H1 (cell line): ENCODE results near the gene KIF20A. TPM values are rescaled to one million over a fixed set of nuclear protein-coding genes. Genes with fewer than 3 reads are reported as not detected.

Experiments
- CTCF ChIA-PET: fragments of 300-600 bp; sonication (Branson Sonifier 250); formaldehyde crosslinking; loops from one replicate; lab custom pipeline; 2021; ENCODE audit not compliant: partially characterized antibody; lab: Charles Lee
- POLR2A ChIA-PET: fragments of 300-600 bp; sonication (Branson Sonifier 250); formaldehyde crosslinking; loops from one replicate; lab custom pipeline; 2021; ENCODE audit warnings: inconsistent platforms; ENCODE audit not compliant: partially characterized antibody; lab: Charles Lee
- DNase-seq, 2 experiments: peaks; one replicate each; pipeline versions ENCODE4 v3.0.0 to v3.0.0-alpha.2; 2010 to 2022; ENCODE audit warnings: low spot score in 2 of 2, low read depth in 1 of 2, mixed read lengths in 1 of 2
- FAIRE-seq: peaks from 2 replicates; lab custom pipeline; 2011; peaks lifted over from hg19 to GRCh38; lab: Jason Lieb, UNC
- H2AFZ ChIP-seq: 2 replicates; pipeline ENCODE4 v1.8.1; 2012; ENCODE audit warnings: low read length, inconsistent platforms
- H2AK5ac ChIP-seq: 2 replicates; pipeline ENCODE4 v1.6.1; 2013; ENCODE audit warnings: low read depth, low read length
- H2BK120ac ChIP-seq: replicated peaks from 2 replicates; pipeline ENCODE3; 2013; ENCODE audit warnings: low read depth, low read length, inconsistent platforms
- H2BK12ac ChIP-seq: 2 replicates; pipeline ENCODE4 v1.6.1; 2013; ENCODE audit warnings: low read depth, low read length
- H2BK15ac ChIP-seq: 2 replicates; pipeline ENCODE4 v1.6.1; 2013; ENCODE audit warnings: low read length
- H2BK20ac ChIP-seq: 2 replicates; pipeline ENCODE4 v1.6.1; 2013; ENCODE audit warnings: low read length
- H2BK5ac ChIP-seq: 2 replicates; pipeline ENCODE4 v1.6.1; 2013; ENCODE audit warnings: low read depth, low read length
- H3K14ac ChIP-seq: 2 replicates; pipeline ENCODE4 v1.6.1; 2013; ENCODE audit warnings: inconsistent platforms; ENCODE audit not compliant: insufficient read length
- H3K18ac ChIP-seq: 2 replicates; pipeline ENCODE4 v1.6.1; 2013; ENCODE audit warnings: low read length; ENCODE audit errors: extremely low read depth
- H3K23ac ChIP-seq: 2 replicates; pipeline ENCODE4 v1.6.1; 2013; ENCODE audit warnings: inconsistent platforms; ENCODE audit not compliant: insufficient read length
- H3K23me2 ChIP-seq: 2 replicates; pipeline ENCODE4 v1.6.1; 2013; ENCODE audit warnings: low read depth, low read length
- H3K27ac ChIP-seq: 2 replicates; pipeline ENCODE4 v1.6.1; 2011; ENCODE audit warnings: low read depth, low read length, inconsistent platforms
- H3K27me3 ChIP-seq, 4 experiments: replicated peaks in 1 of 4; 1 replicate in 1 of 4; 2 replicates in 3 of 4; pipeline versions ENCODE4 v1.6.1 to v1.8.1; 2011 to 2013; ENCODE audit warnings: low read length in 3 of 4, mild to moderate bottlenecking in 3 of 4, inconsistent platforms in 2 of 4, mixed read lengths in 2 of 4, moderate library complexity in 1 of 4; ENCODE audit not compliant: control insufficient read depth in 3 of 4, insufficient read depth in 3 of 4; ENCODE audit errors: extremely low read depth in 1 of 4
- H3K36me3 ChIP-seq, 4 experiments: 2 replicates each; pipeline versions ENCODE4 v1.6.1 to v1.8.1; 2011 to 2013; ENCODE audit warnings: mild to moderate bottlenecking in 4 of 4, low read length in 3 of 4, moderate library complexity in 2 of 4, control low read depth in 1 of 4, inconsistent platforms in 1 of 4; ENCODE audit not compliant: insufficient read depth in 4 of 4, control insufficient read depth in 2 of 4
- H3K4ac ChIP-seq: replicated peaks from 2 replicates; pipeline ENCODE3; 2013; ENCODE audit warnings: low read length, low read depth, mixed read lengths, inconsistent platforms; ENCODE audit not compliant: insufficient read length
- H3K4me1 ChIP-seq, 4 experiments: replicated peaks in 1 of 4; 1 replicate in 1 of 4; 2 replicates in 3 of 4; pipeline versions ENCODE4 v1.6.1 to v1.8.1; 2011 to 2013; ENCODE audit warnings: low read length in 3 of 4, inconsistent platforms in 2 of 4, mixed read lengths in 1 of 4; ENCODE audit not compliant: insufficient read depth in 4 of 4, control insufficient read depth in 3 of 4
- H3K4me2 ChIP-seq, 2 experiments: 2 replicates each; pipeline versions ENCODE4 v1.6.1 to v1.8.1; 2011 to 2013; ENCODE audit warnings: low read depth in 2 of 2, low read length in 2 of 2, control low read depth in 1 of 2, inconsistent platforms in 1 of 2, mild to moderate bottlenecking in 1 of 2; ENCODE audit not compliant: insufficient read depth in 1 of 2
- H3K4me3 ChIP-seq, 4 experiments: fragments of 200-600, 300-600 bp in 1 of 4; sonication (generic), shearing (Covaris generic), sonication (Bioruptor Twin) in 1 of 4; 2 replicates each; pipeline versions ENCODE4 v1.5.1 to v1.8.1; 2011 to 2016; ENCODE audit warnings: low read length in 4 of 4, low read depth in 3 of 4, control low read depth in 2 of 4, inconsistent platforms in 2 of 4, mild to moderate bottlenecking in 2 of 4, mixed read lengths in 1 of 4, moderate library complexity in 1 of 4; ENCODE audit not compliant: insufficient read depth in 2 of 4; ENCODE audit errors: extremely low read depth in 1 of 4
- H3K56ac ChIP-seq: replicated peaks from 2 replicates; pipeline ENCODE3; 2013; ENCODE audit warnings: low read depth, mild to moderate bottlenecking, mixed read lengths, low read length, inconsistent platforms; ENCODE audit not compliant: insufficient read length
- H3K79me1 ChIP-seq: 2 replicates; pipeline ENCODE4 v1.6.1; 2013; ENCODE audit warnings: low read depth, low read length, control low read depth
- H3K79me2 ChIP-seq, 2 experiments: 2 replicates each; pipeline versions ENCODE4 v1.6.1 to v1.8.1; 2012 to 2013; ENCODE audit warnings: low read length in 2 of 2, mild to moderate bottlenecking in 2 of 2, inconsistent platforms in 1 of 2; ENCODE audit not compliant: insufficient read depth in 2 of 2, control insufficient read depth in 1 of 2
- H3K9ac ChIP-seq, 4 experiments: replicated peaks in 1 of 4; 1 replicate in 1 of 4; 2 replicates in 3 of 4; pipeline versions ENCODE4 v1.6.1 to v1.8.1; 2011 to 2013; ENCODE audit warnings: low read depth in 3 of 4, low read length in 3 of 4, control low read depth in 2 of 4, mild to moderate bottlenecking in 2 of 4, moderate library complexity in 2 of 4, inconsistent platforms in 1 of 4; ENCODE audit errors: extremely low read depth in 1 of 4
- H3K9me3 ChIP-seq, 2 experiments: 2 replicates each; pipeline versions ENCODE4 v1.6.1 to v1.8.1; 2012 to 2013; ENCODE audit warnings: mild to moderate bottlenecking in 2 of 2, moderate library complexity in 2 of 2, control low read depth in 1 of 2, inconsistent platforms in 1 of 2, low read depth in 1 of 2, low read length in 1 of 2, mixed read lengths in 1 of 2; ENCODE audit not compliant: insufficient read depth in 2 of 2
- H4K20me1 ChIP-seq, 2 experiments: replicated peaks in 1 of 2; 2 replicates each; pipeline versions ENCODE3 to v1.8.1; 2011 to 2013; ENCODE audit warnings: inconsistent platforms in 2 of 2, low read length in 2 of 2, mild to moderate bottlenecking in 1 of 2; ENCODE audit not compliant: insufficient read depth in 2 of 2, control insufficient read depth in 1 of 2
- H4K5ac ChIP-seq: 2 replicates; pipeline ENCODE4 v1.6.1; 2013; ENCODE audit warnings: low read length, low read depth, mixed read lengths, inconsistent platforms; ENCODE audit not compliant: insufficient read length
- H4K8ac ChIP-seq: 2 replicates; pipeline ENCODE4 v1.8.0; 2013; ENCODE audit warnings: mild to moderate bottlenecking, moderate library complexity, low read length, inconsistent platforms; ENCODE audit not compliant: insufficient read depth; ENCODE audit errors: extremely low read depth
- H4K91ac ChIP-seq: replicated peaks from 2 replicates; pipeline ENCODE3; 2013; ENCODE audit warnings: low read length, mixed read lengths, inconsistent platforms; ENCODE audit not compliant: insufficient read length
- CEBPB ChIP-seq: IDR thresholded peaks from 2 replicates; pipeline ENCODE4 v1.6.1; 2012; ENCODE audit warnings: low read depth, low read length
- EZH2 ChIP-seq: fragments of 200-600 bp; sonication (generic); IDR thresholded peaks from 2 replicates; pipeline ENCODE4 v1.7.1; 2012; ENCODE audit warnings: low read depth, mild to moderate bottlenecking, moderate library complexity, low read length, inconsistent platforms; ENCODE audit not compliant: severe bottlenecking
- HDAC2 ChIP-seq, 2 experiments: fragments of 300-600 bp in 1 of 2; sonication (generic) in 1 of 2; IDR thresholded peaks; 2 replicates each; pipeline ENCODE4 v1.6.1; 2011 to 2012; ENCODE audit warnings: low read depth in 2 of 2, low read length in 2 of 2, mild to moderate bottlenecking in 2 of 2, moderate library complexity in 2 of 2, borderline replicate concordance in 1 of 2, inconsistent platforms in 1 of 2
- JUND ChIP-seq: IDR thresholded peaks from 2 replicates; pipeline ENCODE4 v1.6.1; 2011; ENCODE audit warnings: mild to moderate bottlenecking, improper control_type of control experiment, low read length
- NANOG ChIP-seq: IDR thresholded peaks from 2 replicates; pipeline ENCODE4 v1.6.1; 2011; ENCODE audit warnings: low read length, low read depth, mild to moderate bottlenecking, inconsistent platforms; ENCODE audit not compliant: insufficient read depth, poor library complexity, severe bottlenecking
- NRF1 ChIP-seq: IDR thresholded peaks from 2 replicates; pipeline ENCODE4 v1.6.1; 2011; ENCODE audit warnings: mild to moderate bottlenecking, low read depth, low read length, improper control_type of control experiment
- POLR2AphosphoS5 ChIP-seq: IDR thresholded peaks from 2 replicates; pipeline ENCODE4 v1.6.1; 2011; ENCODE audit warnings: low read depth, low read length
- RXRA ChIP-seq: IDR thresholded peaks from 2 replicates; pipeline ENCODE4 v1.6.1; 2011; ENCODE audit warnings: low read depth, mild to moderate bottlenecking, low read length, moderate library complexity; ENCODE audit not compliant: insufficient read depth
- SAP30 ChIP-seq: fragments of 300-600 bp; sonication (generic); IDR thresholded peaks from 2 replicates; pipeline ENCODE4 v1.7.1; 2012; ENCODE audit warnings: low read length, moderate library complexity, mild to moderate bottlenecking, inconsistent platforms; ENCODE audit not compliant: insufficient read depth, insufficient replicate concordance
- SUZ12 ChIP-seq: fragments of 200-600 bp; sonication (generic); IDR thresholded peaks from 2 replicates; pipeline ENCODE4 v1.6.1; 2012; ENCODE audit warnings: mild to moderate bottlenecking, inconsistent platforms, low read length, moderate library complexity, mixed read lengths
- TAF7 ChIP-seq: optimal IDR thresholded peaks from 2 replicates; pipeline ENCODE3; 2011; ENCODE audit warnings: low read depth, mild to moderate bottlenecking, inconsistent platforms, low read length, moderate library complexity, borderline replicate concordance
- USF2 ChIP-seq: IDR thresholded peaks from 2 replicates; pipeline ENCODE4 v1.6.1; 2011; ENCODE audit warnings: low read length, improper control_type of control experiment
- ZNF274 ChIP-seq: IDR thresholded peaks from 2 replicates; pipeline ENCODE4 v1.7.0; 2012; ENCODE audit warnings: low read length, borderline replicate concordance; ENCODE audit errors: extremely low read depth
- WGBS, 2 experiments: shearing (Covaris generic) in 1 of 2; methylation state at CpG; one replicate each; pipeline versions ENCODE4 v1.1.6 to v1.1.7; 2013 to 2015; ENCODE audit warnings: low lambda C conversion rate in 2 of 2, mixed read lengths in 2 of 2, inconsistent platforms in 1 of 2, low coverage in 1 of 2, missing lambda C conversion rate in 1 of 2; ENCODE audit not compliant: insufficient replicate concordance in 2 of 2, insufficient coverage in 1 of 2, insufficient read length in 1 of 2; ENCODE audit errors: extremely low coverage in 1 of 2, missing lambda C conversion rate in 1 of 2; 5-methylcytosine and 5-hydroxymethylcytosine counted together
- polyA plus RNA-seq, 7 experiments: library from polyadenylated mRNA; depleted of rRNA in 3 of 7; stranded (reverse) in 5 of 7; unstranded in 2 of 7; fragments of >200 nt in 5 of 7; fragments of 200-250 nt in 2 of 7; gene quantifications; 1 replicate in 5 of 7; 2 replicates in 1 of 7; 4 replicates in 1 of 7; pipeline versions ENCODE4 v1.2.1 to v1.2.3, GENCODE V29; 2011 to 2013; ENCODE audit warnings: missing spikeins in 2 of 7, mixed read lengths in 2 of 7
- total RNA-seq: library from RNA; stranded (reverse); fragmentation: NEBNext Ultra II Directional; extraction: Animal tissue kit (Norgen Biotek cat#: 25700); gene quantifications from 2 replicates; pipeline ENCODE4 v1.2.1, GENCODE V29; 2021

KIF20A gene
- total and polyA plus RNA-seq, 2 of the 8 experiments (the other 6 are each of a cell fraction or from before 2014, with no cell fraction given): 33.3 to 67.1 TPM

DNA sequence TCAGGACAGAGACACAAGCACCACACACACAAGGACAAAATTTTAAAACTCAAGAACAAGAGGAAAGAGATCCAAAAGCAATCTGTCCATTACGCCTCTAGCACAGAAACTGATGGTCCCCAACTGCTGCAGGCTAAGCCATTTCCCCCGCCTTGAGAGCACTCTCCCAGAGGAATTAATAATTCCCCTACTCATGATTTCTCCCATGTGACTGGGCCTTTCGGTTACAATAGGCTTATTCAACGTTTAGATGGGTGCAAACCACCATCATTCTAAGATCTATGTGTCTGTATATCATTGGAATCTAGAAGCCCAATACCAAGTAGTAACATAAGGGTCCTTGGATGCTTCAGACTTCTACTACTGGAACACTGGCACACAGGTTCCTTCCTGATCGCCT, 19.2 kb upstream of the KIF20A start:
- Histone ChIP-seq H3K14ac (no peak overlapping the region), H3K4me1 (no peaks in the 10 kb centered on the region), H3K4me2 (no peak overlapping the region), H3K36me3 (peaks cover 48 to 83% (median 71%) of the 10 kb centered on the region in 4 experiments), H3K4ac (no peak overlapping the region), H2AFZ (no peak overlapping the region), H3K56ac (no peak overlapping the region), H4K91ac (no peak overlapping the region), H4K5ac (no peak overlapping the region), H4K20me1 (peaks cover 0 to 9% of the 10 kb centered on the region in 2 experiments), H2BK5ac (no peak overlapping the region), H3K23me2 (no peaks in the 10 kb centered on the region; the same call in 1 of the 2 replicates), H3K79me1 (no peaks in the 10 kb centered on the region), H3K23ac (no peak overlapping the region), H4K8ac (no peak overlapping the region; the same call in 1 of the 2 replicates), H3K9me3 (no peaks in the 10 kb centered on the region), H3K79me2 (no peaks in the 10 kb centered on the region), H2BK12ac (no peak overlapping the region), H3K27ac (no peak overlapping the region), H3K9ac (no peak overlapping the region), H3K4me3 (no peak overlapping the region), H2BK120ac (no peak overlapping the region), H3K18ac (no peak overlapping the region), H3K27me3 (no peaks in the 10 kb centered on the region), H2BK15ac (no peak overlapping the region), H2AK5ac (no peak overlapping the region), H2BK20ac (no peak overlapping the region)
- WGBS, 2 experiments: 85% methylated on average over 5 of the region's 5 CpGs; no CpG with 5 or more reads in 1 of the 2 experiments
- ChIA-PET CTCF (no interaction called here), POLR2A (interaction anchor here (1.3 kb wide), 1 partner anchor 21 kb away, joined by 4 read pairs; no protein-coding TSS in a partner anchor)
- no peak for TF ChIP-seq TAF7
- TF ChIP-seq USF2: no peak
- TF ChIP-seq CEBPB: no peak
- no peak for TF ChIP-seq NRF1
- TF ChIP-seq SUZ12: no peak
- TF ChIP-seq EZH2: no peak
- no peak for TF ChIP-seq NANOG
- no peak for TF ChIP-seq POLR2AphosphoS5
- no peak for TF ChIP-seq SAP30
- TF ChIP-seq JUND: no peak
- no peak for TF ChIP-seq ZNF274
- no peak for TF ChIP-seq RXRA
- TF ChIP-seq HDAC2 (IDR thresholded peaks at IDR 0.05; ENCODE audit: borderline replicate concordance in 1 of 2, low read depth in 2 of 2, low read length in 2 of 2): no peak
- FAIRE-seq (no peak), DNase-seq (no peak)
